DOHH2 (cell line): ENCODE results near the gene PHLPP1.

Experiments
- H3F3A ChIP-seq: fragments of 200-600 bp; sonication (generic), shearing (Covaris generic); 2 replicates; pipeline ENCODE4 v1.6.0; 2016; ENCODE audit warnings: antibody characterized with exemption, mild to moderate bottlenecking; ENCODE audit not compliant: control insufficient read depth, insufficient read depth
- H3K27ac ChIP-seq: fragments of 200-600 bp; sonication (generic); 2 replicates; pipeline ENCODE4 v1.5.1; 2014; ENCODE audit warnings: low read depth, mild to moderate bottlenecking, low read length, moderate library complexity
- H3K27me3 ChIP-seq: fragments of 200-600 bp; sonication (generic); 2 replicates; pipeline ENCODE4 v1.6.1; 2014; ENCODE audit warnings: mild to moderate bottlenecking, low read length, mixed read lengths; ENCODE audit not compliant: control insufficient read depth
- H3K36me3 ChIP-seq: fragments of 200-600 bp; sonication (generic); 2 replicates; pipeline ENCODE4 v1.6.1; 2014; ENCODE audit warnings: mild to moderate bottlenecking, low read length, moderate library complexity, mixed read lengths; ENCODE audit not compliant: control insufficient read depth
- H3K4me1 ChIP-seq: fragments of 200-600 bp; sonication (generic); 2 replicates; pipeline ENCODE4 v1.6.1; 2014; ENCODE audit warnings: mild to moderate bottlenecking, low read length, mixed read lengths; ENCODE audit not compliant: control insufficient read depth
- H3K4me2 ChIP-seq: fragments of 200-600 bp; sonication (generic); 2 replicates; pipeline ENCODE4 v1.6.0; 2014; ENCODE audit warnings: mild to moderate bottlenecking, low read length, moderate library complexity
- H3K4me3 ChIP-seq: fragments of 200-600 bp; sonication (generic); 2 replicates; pipeline ENCODE4 v1.5.1; 2014; ENCODE audit warnings: mild to moderate bottlenecking, low read length, mixed read lengths
- H3K79me2 ChIP-seq: fragments of 200-600 bp; sonication (generic); 2 replicates; pipeline ENCODE4 v1.6.1; 2014; ENCODE audit warnings: mild to moderate bottlenecking, low read length, mixed read lengths; ENCODE audit not compliant: control insufficient read depth
- H3K9me2 ChIP-seq: fragments of 200-600 bp; sonication (generic); replicated peaks from 2 replicates; pipeline ENCODE4 v1.6.1; 2014; ENCODE audit warnings: mild to moderate bottlenecking, low read length, mixed read lengths; ENCODE audit not compliant: control insufficient read depth
- H3K9me3 ChIP-seq: fragments of 200-600 bp; sonication (generic); 2 replicates; pipeline ENCODE4 v1.6.1; 2014; ENCODE audit warnings: antibody characterized with exemption, low read length, mixed read lengths; ENCODE audit not compliant: control insufficient read depth, insufficient read depth
- H4K20me1 ChIP-seq: fragments of 200-600 bp; sonication (generic); 2 replicates; pipeline ENCODE4 v1.6.0; 2014; ENCODE audit warnings: low read depth, mild to moderate bottlenecking, antibody characterized with exemption, low read length, moderate library complexity; ENCODE audit not compliant: control insufficient read depth, insufficient read depth
- EZH2phosphoT487 ChIP-seq: fragments of 200-600 bp; sonication (generic); IDR thresholded peaks from 2 replicates; pipeline ENCODE4 v1.6.1; 2017; ENCODE audit warnings: borderline replicate concordance, mild to moderate bottlenecking, antibody characterized with exemption, low read length, moderate library complexity, mixed read lengths
- TF ChIP-seq, protein P1 (sequence below): fragments of 200-600 bp; sonication (generic); IDR thresholded peaks from one replicate; pipeline ENCODE4 v1.5.1; 2014; ENCODE audit warnings: antibody characterized with exemption, mild to moderate bottlenecking, low read depth, low read length; ENCODE audit not compliant: poor library complexity, severe bottlenecking

Gene PHLPP1

DNA sequence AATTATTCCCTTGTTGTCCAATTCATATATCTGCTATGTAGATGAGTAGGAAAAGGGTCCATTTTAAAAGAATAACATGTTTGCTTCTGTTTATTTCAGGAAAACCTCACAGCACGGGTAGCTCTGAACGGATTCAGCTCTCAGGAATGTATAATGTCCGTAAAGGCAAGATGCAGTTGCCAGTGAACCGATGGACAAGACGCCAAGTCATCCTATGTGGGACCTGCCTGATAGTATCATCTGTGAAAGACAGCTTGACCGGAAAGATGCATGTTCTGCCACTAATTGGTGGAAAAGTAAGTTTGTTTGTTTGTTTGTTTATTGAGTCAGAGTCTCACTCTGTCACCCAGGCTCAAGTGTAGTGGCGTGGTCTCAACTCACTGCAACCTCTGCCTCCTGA lies 114.6 kb downstream of the PHLPP1 start:
- Histone ChIP-seq H3K27me3 (no peaks in the 10 kb centered on the region), H3K79me2 (peaks cover 49% of the 10 kb centered on the region), H4K20me1 (no peaks in the 10 kb centered on the region; the same call in 1 of the 2 replicates), H3K4me3 (no peak overlapping the region), H3K36me3 (peaks cover 9% of the 10 kb centered on the region), H3K9me2 (no peaks in the 10 kb centered on the region), H3K9me3 (no peaks in the 10 kb centered on the region), H3K4me2 (no peak overlapping the region), H3K27ac (no peak overlapping the region), H3F3A (peaks cover 6% of the 10 kb centered on the region), H3K4me1 (peaks cover 36% of the 10 kb centered on the region)
- TF ChIP-seq, protein P1, sequence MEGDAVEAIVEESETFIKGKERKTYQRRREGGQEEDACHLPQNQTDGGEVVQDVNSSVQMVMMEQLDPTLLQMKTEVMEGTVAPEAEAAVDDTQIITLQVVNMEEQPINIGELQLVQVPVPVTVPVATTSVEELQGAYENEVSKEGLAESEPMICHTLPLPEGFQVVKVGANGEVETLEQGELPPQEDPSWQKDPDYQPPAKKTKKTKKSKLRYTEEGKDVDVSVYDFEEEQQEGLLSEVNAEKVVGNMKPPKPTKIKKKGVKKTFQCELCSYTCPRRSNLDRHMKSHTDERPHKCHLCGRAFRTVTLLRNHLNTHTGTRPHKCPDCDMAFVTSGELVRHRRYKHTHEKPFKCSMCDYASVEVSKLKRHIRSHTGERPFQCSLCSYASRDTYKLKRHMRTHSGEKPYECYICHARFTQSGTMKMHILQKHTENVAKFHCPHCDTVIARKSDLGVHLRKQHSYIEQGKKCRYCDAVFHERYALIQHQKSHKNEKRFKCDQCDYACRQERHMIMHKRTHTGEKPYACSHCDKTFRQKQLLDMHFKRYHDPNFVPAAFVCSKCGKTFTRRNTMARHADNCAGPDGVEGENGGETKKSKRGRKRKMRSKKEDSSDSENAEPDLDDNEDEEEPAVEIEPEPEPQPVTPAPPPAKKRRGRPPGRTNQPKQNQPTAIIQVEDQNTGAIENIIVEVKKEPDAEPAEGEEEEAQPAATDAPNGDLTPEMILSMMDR, result no peak
- TF ChIP-seq EZH2phosphoT487, result no peak

DNA sequence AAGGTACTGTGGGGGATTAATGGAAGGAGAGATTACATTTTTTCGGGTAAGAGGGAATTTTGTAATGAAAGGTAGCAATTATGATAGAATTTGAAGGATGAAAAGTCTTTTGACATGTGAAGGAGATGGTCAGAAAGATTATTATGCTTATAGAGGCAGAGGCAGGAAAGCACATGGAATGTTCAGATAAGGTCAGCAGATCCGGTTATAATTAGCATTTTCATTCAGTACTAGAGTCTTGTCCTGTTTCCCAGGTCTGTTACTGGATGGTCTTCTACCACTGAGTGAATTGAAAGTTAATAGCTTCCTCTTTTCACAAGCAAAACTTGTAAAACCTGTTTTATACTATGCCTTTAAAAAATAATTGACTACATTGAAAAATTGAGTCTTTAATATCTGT lies 116.9 kb downstream of the PHLPP1 start:
- H4K20me1 ChIP-seq, result no peaks in the 10 kb centered on the region; the same call in 1 of the 2 replicates
- H3K27ac ChIP-seq, result no peak overlapping the region
- peak overlapping the region; percentile 17; the same call in 1 of the 2 replicates for H3K4me3 ChIP-seq
- H3K4me1 ChIP-seq, result peaks cover 32% of the 10 kb centered on the region
- H3K9me2 ChIP-seq, result no peaks in the 10 kb centered on the region
- no peaks in the 10 kb centered on the region for H3K9me3 ChIP-seq
- H3K79me2 ChIP-seq, result peaks cover 47% of the 10 kb centered on the region
- H3K36me3 ChIP-seq, result peaks cover 9% of the 10 kb centered on the region
- H3K4me2 ChIP-seq, result peak overlapping the region; percentile 42
- no peaks in the 10 kb centered on the region for H3K27me3 ChIP-seq
- no peak for TF ChIP-seq EZH2phosphoT487
- TF ChIP-seq, protein P1, result no peak
- peaks cover 6% of the 10 kb centered on the region for H3F3A ChIP-seq

DNA sequence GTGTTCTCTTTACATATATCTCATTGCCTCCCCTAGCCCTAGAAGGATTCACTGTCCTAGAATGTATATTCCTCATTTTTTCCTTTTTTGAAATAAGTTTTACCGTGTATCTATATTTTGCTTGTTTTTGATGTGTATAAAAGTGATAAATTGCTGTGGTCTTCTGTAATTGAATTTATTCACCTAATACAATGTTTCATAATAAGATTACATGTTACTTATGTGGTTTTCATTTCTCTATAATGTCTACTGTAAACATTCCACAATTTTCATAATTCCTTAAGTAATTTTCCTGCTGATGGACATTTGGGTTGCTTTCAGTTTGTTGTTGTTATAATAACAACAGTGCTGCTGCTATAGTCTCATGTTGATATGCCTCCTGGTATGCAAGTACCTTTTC lies 118.2 kb downstream of the PHLPP1 start:
- H3K9me3 ChIP-seq, result no peaks in the 10 kb centered on the region
- H3K79me2 ChIP-seq, result peaks cover 43% of the 10 kb centered on the region
- no peak overlapping the region for H3K27ac ChIP-seq
- H3K36me3 ChIP-seq, result peaks cover 9% of the 10 kb centered on the region
- no peaks in the 10 kb centered on the region for H3K27me3 ChIP-seq
- H3F3A ChIP-seq, result peaks cover 2% of the 10 kb centered on the region
- no peak overlapping the region for H3K4me2 ChIP-seq
- TF ChIP-seq, protein P1, result no peak
- no peak for TF ChIP-seq EZH2phosphoT487
- no peak overlapping the region for H3K4me3 ChIP-seq
- H3K9me2 ChIP-seq, result no peaks in the 10 kb centered on the region
- peaks cover 30% of the 10 kb centered on the region for H3K4me1 ChIP-seq
- no peaks in the 10 kb centered on the region for H4K20me1 ChIP-seq

DNA sequence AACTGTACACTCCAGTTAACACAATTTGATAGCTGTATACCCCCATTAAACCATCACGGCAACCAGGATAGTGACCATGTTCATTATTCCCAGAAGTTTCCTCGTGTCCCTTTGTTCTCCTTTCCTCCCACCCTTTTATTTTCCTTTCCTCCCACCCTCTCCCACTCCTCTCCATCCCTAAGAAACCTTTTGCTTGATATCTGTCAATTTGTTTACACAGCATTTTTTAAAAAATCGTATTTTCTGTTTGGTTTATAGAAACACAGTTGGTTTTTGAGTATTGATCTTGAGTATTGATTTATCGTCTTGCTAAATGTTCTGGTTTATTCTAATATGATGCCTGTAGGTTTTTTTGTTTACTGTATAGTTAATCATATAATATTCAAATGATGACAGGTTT lies 119.4 kb downstream of the PHLPP1 start:
- Histone ChIP-seq H3F3A (peaks cover 2% of the 10 kb centered on the region), H3K27ac (no peak overlapping the region), H3K9me2 (no peaks in the 10 kb centered on the region), H3K9me3 (no peaks in the 10 kb centered on the region), H3K4me1 (peaks cover 31% of the 10 kb centered on the region), H3K36me3 (peaks cover 9% of the 10 kb centered on the region), H3K79me2 (peaks cover 44% of the 10 kb centered on the region), H3K4me2 (no peak overlapping the region), H3K27me3 (no peaks in the 10 kb centered on the region), H4K20me1 (no peaks in the 10 kb centered on the region), H3K4me3 (no peak overlapping the region)
- TF ChIP-seq, protein P1, result no peak
- TF ChIP-seq EZH2phosphoT487, result no peak
